H1 (cell line): ENCODE measurements around the gene BCL7B. TPM values are rescaled to one million over a fixed set of nuclear protein-coding genes. Genes with fewer than 3 reads are reported as not detected.

Experiments
- CTCF ChIA-PET: fragments of 300-600 bp; sonication (Branson Sonifier 250); formaldehyde crosslinking; loops from one replicate; lab custom pipeline; 2021; ENCODE audit not compliant: partially characterized antibody; lab: Charles Lee
- POLR2A ChIA-PET: fragments of 300-600 bp; sonication (Branson Sonifier 250); formaldehyde crosslinking; loops from one replicate; lab custom pipeline; 2021; ENCODE audit warnings: inconsistent platforms; ENCODE audit not compliant: partially characterized antibody; lab: Charles Lee
- DNase-seq, 2 experiments: peaks; one replicate each; pipeline versions ENCODE4 v3.0.0 to v3.0.0-alpha.2; 2010 to 2022; ENCODE audit warnings: low spot score in 2 of 2, low read depth in 1 of 2, mixed read lengths in 1 of 2
- FAIRE-seq: peaks from 2 replicates; lab custom pipeline; 2011; peaks lifted over from hg19 to GRCh38; lab: Jason Lieb, UNC
- H2AFZ ChIP-seq: 2 replicates; pipeline ENCODE4 v1.8.1; 2012; ENCODE audit warnings: low read length, inconsistent platforms
- H2AK5ac ChIP-seq: 2 replicates; pipeline ENCODE4 v1.6.1; 2013; ENCODE audit warnings: low read depth, low read length
- H2BK120ac ChIP-seq: replicated peaks from 2 replicates; pipeline ENCODE3; 2013; ENCODE audit warnings: low read depth, low read length, inconsistent platforms
- H2BK12ac ChIP-seq: 2 replicates; pipeline ENCODE4 v1.6.1; 2013; ENCODE audit warnings: low read depth, low read length
- H2BK15ac ChIP-seq: 2 replicates; pipeline ENCODE4 v1.6.1; 2013; ENCODE audit warnings: low read length
- H2BK20ac ChIP-seq: 2 replicates; pipeline ENCODE4 v1.6.1; 2013; ENCODE audit warnings: low read length
- H2BK5ac ChIP-seq: 2 replicates; pipeline ENCODE4 v1.6.1; 2013; ENCODE audit warnings: low read depth, low read length
- H3K14ac ChIP-seq: 2 replicates; pipeline ENCODE4 v1.6.1; 2013; ENCODE audit warnings: inconsistent platforms; ENCODE audit not compliant: insufficient read length
- H3K18ac ChIP-seq: 2 replicates; pipeline ENCODE4 v1.6.1; 2013; ENCODE audit warnings: low read length; ENCODE audit errors: extremely low read depth
- H3K23ac ChIP-seq: 2 replicates; pipeline ENCODE4 v1.6.1; 2013; ENCODE audit warnings: inconsistent platforms; ENCODE audit not compliant: insufficient read length
- H3K23me2 ChIP-seq: 2 replicates; pipeline ENCODE4 v1.6.1; 2013; ENCODE audit warnings: low read depth, low read length
- H3K27ac ChIP-seq: 2 replicates; pipeline ENCODE4 v1.6.1; 2011; ENCODE audit warnings: low read depth, low read length, inconsistent platforms
- H3K27me3 ChIP-seq, 4 experiments: replicated peaks in 1 of 4; 1 replicate in 1 of 4; 2 replicates in 3 of 4; pipeline versions ENCODE4 v1.6.1 to v1.8.1; 2011 to 2013; ENCODE audit warnings: low read length in 3 of 4, mild to moderate bottlenecking in 3 of 4, inconsistent platforms in 2 of 4, mixed read lengths in 2 of 4, moderate library complexity in 1 of 4; ENCODE audit not compliant: control insufficient read depth in 3 of 4, insufficient read depth in 3 of 4; ENCODE audit errors: extremely low read depth in 1 of 4
- H3K36me3 ChIP-seq, 4 experiments: 2 replicates each; pipeline versions ENCODE4 v1.6.1 to v1.8.1; 2011 to 2013; ENCODE audit warnings: mild to moderate bottlenecking in 4 of 4, low read length in 3 of 4, moderate library complexity in 2 of 4, control low read depth in 1 of 4, inconsistent platforms in 1 of 4; ENCODE audit not compliant: insufficient read depth in 4 of 4, control insufficient read depth in 2 of 4
- H3K4ac ChIP-seq: replicated peaks from 2 replicates; pipeline ENCODE3; 2013; ENCODE audit warnings: low read length, low read depth, mixed read lengths, inconsistent platforms; ENCODE audit not compliant: insufficient read length
- H3K4me1 ChIP-seq, 4 experiments: replicated peaks in 1 of 4; 1 replicate in 1 of 4; 2 replicates in 3 of 4; pipeline versions ENCODE4 v1.6.1 to v1.8.1; 2011 to 2013; ENCODE audit warnings: low read length in 3 of 4, inconsistent platforms in 2 of 4, mixed read lengths in 1 of 4; ENCODE audit not compliant: insufficient read depth in 4 of 4, control insufficient read depth in 3 of 4
- H3K4me2 ChIP-seq, 2 experiments: 2 replicates each; pipeline versions ENCODE4 v1.6.1 to v1.8.1; 2011 to 2013; ENCODE audit warnings: low read depth in 2 of 2, low read length in 2 of 2, control low read depth in 1 of 2, inconsistent platforms in 1 of 2, mild to moderate bottlenecking in 1 of 2; ENCODE audit not compliant: insufficient read depth in 1 of 2
- H3K4me3 ChIP-seq, 4 experiments: fragments of 200-600, 300-600 bp in 1 of 4; sonication (generic), shearing (Covaris generic), sonication (Bioruptor Twin) in 1 of 4; 2 replicates each; pipeline versions ENCODE4 v1.5.1 to v1.8.1; 2011 to 2016; ENCODE audit warnings: low read length in 4 of 4, low read depth in 3 of 4, control low read depth in 2 of 4, inconsistent platforms in 2 of 4, mild to moderate bottlenecking in 2 of 4, mixed read lengths in 1 of 4, moderate library complexity in 1 of 4; ENCODE audit not compliant: insufficient read depth in 2 of 4; ENCODE audit errors: extremely low read depth in 1 of 4
- H3K56ac ChIP-seq: replicated peaks from 2 replicates; pipeline ENCODE3; 2013; ENCODE audit warnings: low read depth, mild to moderate bottlenecking, mixed read lengths, low read length, inconsistent platforms; ENCODE audit not compliant: insufficient read length
- H3K79me1 ChIP-seq: 2 replicates; pipeline ENCODE4 v1.6.1; 2013; ENCODE audit warnings: low read depth, low read length, control low read depth
- H3K79me2 ChIP-seq, 2 experiments: 2 replicates each; pipeline versions ENCODE4 v1.6.1 to v1.8.1; 2012 to 2013; ENCODE audit warnings: low read length in 2 of 2, mild to moderate bottlenecking in 2 of 2, inconsistent platforms in 1 of 2; ENCODE audit not compliant: insufficient read depth in 2 of 2, control insufficient read depth in 1 of 2
- H3K9ac ChIP-seq, 4 experiments: replicated peaks in 1 of 4; 1 replicate in 1 of 4; 2 replicates in 3 of 4; pipeline versions ENCODE4 v1.6.1 to v1.8.1; 2011 to 2013; ENCODE audit warnings: low read depth in 3 of 4, low read length in 3 of 4, control low read depth in 2 of 4, mild to moderate bottlenecking in 2 of 4, moderate library complexity in 2 of 4, inconsistent platforms in 1 of 4; ENCODE audit errors: extremely low read depth in 1 of 4
- H3K9me3 ChIP-seq, 2 experiments: 2 replicates each; pipeline versions ENCODE4 v1.6.1 to v1.8.1; 2012 to 2013; ENCODE audit warnings: mild to moderate bottlenecking in 2 of 2, moderate library complexity in 2 of 2, control low read depth in 1 of 2, inconsistent platforms in 1 of 2, low read depth in 1 of 2, low read length in 1 of 2, mixed read lengths in 1 of 2; ENCODE audit not compliant: insufficient read depth in 2 of 2
- H4K20me1 ChIP-seq, 2 experiments: replicated peaks in 1 of 2; 2 replicates each; pipeline versions ENCODE3 to v1.8.1; 2011 to 2013; ENCODE audit warnings: inconsistent platforms in 2 of 2, low read length in 2 of 2, mild to moderate bottlenecking in 1 of 2; ENCODE audit not compliant: insufficient read depth in 2 of 2, control insufficient read depth in 1 of 2
- H4K5ac ChIP-seq: 2 replicates; pipeline ENCODE4 v1.6.1; 2013; ENCODE audit warnings: low read length, low read depth, mixed read lengths, inconsistent platforms; ENCODE audit not compliant: insufficient read length
- H4K8ac ChIP-seq: 2 replicates; pipeline ENCODE4 v1.8.0; 2013; ENCODE audit warnings: mild to moderate bottlenecking, moderate library complexity, low read length, inconsistent platforms; ENCODE audit not compliant: insufficient read depth; ENCODE audit errors: extremely low read depth
- H4K91ac ChIP-seq: replicated peaks from 2 replicates; pipeline ENCODE3; 2013; ENCODE audit warnings: low read length, mixed read lengths, inconsistent platforms; ENCODE audit not compliant: insufficient read length
- KDM1A ChIP-seq: fragments of 200-600, 300-600 bp; sonication (generic); IDR thresholded peaks from 2 replicates; pipeline ENCODE4 v1.7.1; 2016; ENCODE audit warnings: mild to moderate bottlenecking, low read length, borderline replicate concordance
- KDM4A ChIP-seq: IDR thresholded peaks from one replicate; pipeline ENCODE4 v1.7.1; 2012; ENCODE audit warnings: low read depth, mild to moderate bottlenecking, moderate library complexity, low read length, inconsistent platforms; ENCODE audit not compliant: severe bottlenecking
- MAX ChIP-seq: IDR thresholded peaks from 2 replicates; pipeline ENCODE4 v1.6.1; 2012; ENCODE audit warnings: inconsistent platforms
- NRF1 ChIP-seq: IDR thresholded peaks from 2 replicates; pipeline ENCODE4 v1.6.1; 2011; ENCODE audit warnings: mild to moderate bottlenecking, low read depth, low read length, improper control_type of control experiment
- WGBS, 2 experiments: shearing (Covaris generic) in 1 of 2; methylation state at CpG; one replicate each; pipeline versions ENCODE4 v1.1.6 to v1.1.7; 2013 to 2015; ENCODE audit warnings: low lambda C conversion rate in 2 of 2, mixed read lengths in 2 of 2, inconsistent platforms in 1 of 2, low coverage in 1 of 2, missing lambda C conversion rate in 1 of 2; ENCODE audit not compliant: insufficient replicate concordance in 2 of 2, insufficient coverage in 1 of 2, insufficient read length in 1 of 2; ENCODE audit errors: extremely low coverage in 1 of 2, missing lambda C conversion rate in 1 of 2; 5-methylcytosine and 5-hydroxymethylcytosine counted together
- polyA plus RNA-seq, 7 experiments: library from polyadenylated mRNA; depleted of rRNA in 3 of 7; stranded (reverse) in 5 of 7; unstranded in 2 of 7; fragments of >200 nt in 5 of 7; fragments of 200-250 nt in 2 of 7; gene quantifications; 1 replicate in 5 of 7; 2 replicates in 1 of 7; 4 replicates in 1 of 7; pipeline versions ENCODE4 v1.2.1 to v1.2.3, GENCODE V29; 2011 to 2013; ENCODE audit warnings: missing spikeins in 2 of 7, mixed read lengths in 2 of 7
- total RNA-seq: library from RNA; stranded (reverse); fragmentation: NEBNext Ultra II Directional; extraction: Animal tissue kit (Norgen Biotek cat#: 25700); gene quantifications from 2 replicates; pipeline ENCODE4 v1.2.1, GENCODE V29; 2021

BCL7B gene
- total and polyA plus RNA-seq, 2 of the 8 experiments (the other 6 are each of a cell fraction or from before 2014, with no cell fraction given), result 24.9 to 44.6 TPM

- H3K36me3 ChIP-seq, result peaks cover 5 to 64% (median 18%) of the 10 kb centered on the region in 4 experiments; a peak in 6 of 8 replicates
- TF ChIP-seq KDM4A (no peak), KDM1A (no peak), NRF1 (no peak), MAX (no peak)
Observed at GRCh38 chr7:73517241-73517995, 40.1 kb downstream of the BCL7B start.

More at GRCh38 chr7:73517241-73517995, 40.1 kb downstream of the BCL7B start:
- Histone ChIP-seq H3K27ac (no peak overlapping the region), H3K23me2 (peaks cover 6% of the 10 kb centered on the region), H3K9ac (no peak overlapping the region), H2BK120ac (no peak overlapping the region), H2BK20ac (no peak overlapping the region), H3K27me3 (no peaks in the 10 kb centered on the region), H3K56ac (no peak overlapping the region), H3K4me3 (no peak overlapping the region), H2BK5ac (no peak overlapping the region), H3K4me2 (no peak overlapping the region), H4K8ac (no peak overlapping the region), H2AK5ac (no peak overlapping the region), H3K4ac (no peak overlapping the region), H3K79me1 (peaks cover 6% of the 10 kb centered on the region; the same call in 1 of the 2 replicates), H2BK15ac (no peak overlapping the region), H2AFZ (no peak overlapping the region), H2BK12ac (no peak overlapping the region), H4K91ac (no peak overlapping the region), H3K14ac (no peak overlapping the region), H3K18ac (no peak overlapping the region), H3K9me3 (no peaks in the 10 kb centered on the region), H3K23ac (no peak overlapping the region), H4K5ac (no peak overlapping the region), H4K20me1 (peaks cover 12 to 17% of the 10 kb centered on the region in 2 experiments), H3K79me2 (peaks cover 62 to 92% of the 10 kb centered on the region in 2 experiments), H3K4me1 (peaks cover 0 to 5% (median 2%) of the 10 kb centered on the region in 4 experiments; a peak in 2 of 7 replicates)
- no peak for DNase-seq
- ChIA-PET CTCF (interaction anchor here (0.6 to 0.8 kb wide), 2 partner anchors 16 to 66 kb away, joined by 3 to 4 read pairs; no protein-coding TSS in a partner anchor), POLR2A (interaction anchor here (0.6 to 6.0 kb wide), 4 partner anchors 10 to 31 kb away, joined by 3 to 55 read pairs (median 6); no protein-coding TSS in a partner anchor)
- FAIRE-seq, result no peak
- 95% methylated on average over 6 of the region's 6 CpGs; no CpG with 5 or more reads in 1 of the 2 experiments for WGBS, 2 experiments
